OCI-LY3 (cell line): Measurements from ENCODE around the gene BRINP3.

Experiments
- CTCF ChIP-seq: fragments of 200-600, 300-600 bp; sonication (generic); IDR thresholded peaks from 2 replicates; pipeline ENCODE4 v1.5.1; 2014; ENCODE audit warnings: antibody characterized with exemption, low read length, low read depth
- EZH2phosphoT487 ChIP-seq: fragments of 200-600 bp; shearing (Covaris generic); IDR thresholded peaks from 2 replicates; pipeline ENCODE4 v1.6.1; 2018; ENCODE audit warnings: antibody characterized with exemption, mixed run types, low read depth

DNA sequence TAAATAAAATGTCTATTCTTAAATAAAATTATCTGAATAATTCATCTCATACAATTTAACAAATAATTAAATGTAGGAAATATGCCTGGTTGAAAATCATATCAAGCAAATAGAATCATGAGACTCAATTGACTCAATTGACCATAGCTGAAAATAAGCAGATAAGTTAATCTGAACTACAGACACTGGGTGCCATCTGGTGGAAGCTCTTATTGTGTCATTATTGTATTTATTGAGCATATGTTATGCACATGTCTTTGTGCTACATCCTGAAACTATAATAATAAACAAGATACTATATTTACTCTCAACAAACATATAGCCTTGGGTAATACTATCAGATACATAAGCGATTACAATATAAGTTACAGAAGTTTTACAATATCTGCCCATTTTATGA lies 41.0 kb downstream of the BRINP3 start:
- TF ChIP-seq CTCF (peak; percentile 76), EZH2phosphoT487 (no peak)
